ENCODE data around the gene CRAT. TPM values are rescaled to one million over a fixed set of nuclear protein-coding genes. Genes with fewer than 3 reads are reported as not detected.

The CRAT gene
- total RNA-seq, 1 experiment from 2014 or later, result 16.1 TPM

DNA sequence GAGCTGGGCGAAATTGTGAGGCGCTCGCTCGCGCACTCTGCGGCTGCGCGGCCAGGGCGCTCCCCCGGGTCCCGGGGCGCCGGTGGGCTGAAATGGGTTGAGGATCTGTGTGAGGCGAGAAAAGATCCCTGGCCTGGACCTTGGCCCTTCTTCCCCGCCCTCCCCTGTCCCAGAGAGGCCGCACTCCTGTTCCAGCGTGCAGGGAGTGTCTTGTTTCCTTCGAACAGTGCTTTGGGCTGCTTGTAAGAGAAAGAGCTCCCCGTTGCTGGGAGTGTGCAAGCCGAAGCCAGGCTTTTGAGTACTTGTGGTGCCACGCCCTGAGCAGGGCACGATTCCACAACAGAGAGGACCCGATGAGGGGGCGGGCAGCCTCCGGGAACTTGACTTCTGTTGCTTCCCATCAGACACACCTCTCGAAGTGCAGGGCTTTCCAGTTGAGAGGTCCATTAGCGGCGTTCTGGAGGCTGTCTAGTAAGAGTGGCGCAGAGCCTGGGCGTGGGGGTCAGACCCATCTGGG lies 29.1 kb downstream of the CRAT start:
- peak overlapping the region; percentile 88 for H3K4me3 ChIP-seq (ENCODE audit: low read length)
- ChIA-PET POLR2A (ENCODE audit: unreplicated experiment) (interaction anchor here (0.5 to 1.3 kb wide), 2 partner anchors 9 to 53 kb away, joined by 4 to 20 read pairs; partner anchors contain the start of gene SH3GLB2), CTCF (interaction anchor here (1.9 kb wide), 1 partner anchor 50 kb away, joined by 6 read pairs; no protein-coding TSS in a partner anchor)
- peaks cover 6% of the 10 kb centered on the region; the same call in 1 of the 2 replicates for H3K4me1 ChIP-seq (ENCODE audit: insufficient read depth, low read length)
- no peaks in the 10 kb centered on the region for H3K36me3 ChIP-seq (ENCODE audit: low read depth, low read length)
- H3K9me3 ChIP-seq (ENCODE audit: low read length), result no peaks in the 10 kb centered on the region
- peak; percentile 11 for ATAC-seq
- TSS peak; percentile 50 for BruUV-seq (replicated peaks)
- H3K27me3 ChIP-seq (ENCODE audit: low read length), result no peaks in the 10 kb centered on the region
- TF ChIP-seq EZH2 (IDR thresholded peaks at IDR 0.05; ENCODE audit: low read length, unreplicated experiment), result no peak
- TF ChIP-seq, protein P1, sequence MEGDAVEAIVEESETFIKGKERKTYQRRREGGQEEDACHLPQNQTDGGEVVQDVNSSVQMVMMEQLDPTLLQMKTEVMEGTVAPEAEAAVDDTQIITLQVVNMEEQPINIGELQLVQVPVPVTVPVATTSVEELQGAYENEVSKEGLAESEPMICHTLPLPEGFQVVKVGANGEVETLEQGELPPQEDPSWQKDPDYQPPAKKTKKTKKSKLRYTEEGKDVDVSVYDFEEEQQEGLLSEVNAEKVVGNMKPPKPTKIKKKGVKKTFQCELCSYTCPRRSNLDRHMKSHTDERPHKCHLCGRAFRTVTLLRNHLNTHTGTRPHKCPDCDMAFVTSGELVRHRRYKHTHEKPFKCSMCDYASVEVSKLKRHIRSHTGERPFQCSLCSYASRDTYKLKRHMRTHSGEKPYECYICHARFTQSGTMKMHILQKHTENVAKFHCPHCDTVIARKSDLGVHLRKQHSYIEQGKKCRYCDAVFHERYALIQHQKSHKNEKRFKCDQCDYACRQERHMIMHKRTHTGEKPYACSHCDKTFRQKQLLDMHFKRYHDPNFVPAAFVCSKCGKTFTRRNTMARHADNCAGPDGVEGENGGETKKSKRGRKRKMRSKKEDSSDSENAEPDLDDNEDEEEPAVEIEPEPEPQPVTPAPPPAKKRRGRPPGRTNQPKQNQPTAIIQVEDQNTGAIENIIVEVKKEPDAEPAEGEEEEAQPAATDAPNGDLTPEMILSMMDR (conservative IDR thresholded peaks at IDR 0.05; ENCODE audit: low read depth, low read length), result no peak
- TF ChIP-seq EZH2phosphoT487 (IDR thresholded peaks at IDR 0.05; ENCODE audit: borderline replicate concordance, low read length), result no peak
- peak overlapping the region; percentile 95 for H3K4me2 ChIP-seq (ENCODE audit: low read length)
- intact Hi-C loops (cut with micrococcal nuclease), result loop anchor here (2.0 kb wide), 1 partner anchor 29 kb away; the partner anchor contains the start of genes CRAT and PTPA
- peak overlapping the region; percentile 36 for H3K27ac ChIP-seq (ENCODE audit: low read length)
- peak overlapping the region; percentile 83 for H2AFZ ChIP-seq (ENCODE audit: low read length)
- no peaks in the 10 kb centered on the region for H4K20me1 ChIP-seq (ENCODE audit: low read length)
- peaks cover 29% of the 10 kb centered on the region for H3K79me2 ChIP-seq (ENCODE audit: low read length)
- peak overlapping the region; percentile 85 for H3K9ac ChIP-seq (ENCODE audit: low read length)
- H3K9me2 ChIP-seq (replicated peaks; ENCODE audit: low read length), result no peaks in the 10 kb centered on the region
- no peaks in the 10 kb centered on the region for H3F3A ChIP-seq (ENCODE audit: low read length, unreplicated experiment)
- DNase-seq, result no peak

DNA sequence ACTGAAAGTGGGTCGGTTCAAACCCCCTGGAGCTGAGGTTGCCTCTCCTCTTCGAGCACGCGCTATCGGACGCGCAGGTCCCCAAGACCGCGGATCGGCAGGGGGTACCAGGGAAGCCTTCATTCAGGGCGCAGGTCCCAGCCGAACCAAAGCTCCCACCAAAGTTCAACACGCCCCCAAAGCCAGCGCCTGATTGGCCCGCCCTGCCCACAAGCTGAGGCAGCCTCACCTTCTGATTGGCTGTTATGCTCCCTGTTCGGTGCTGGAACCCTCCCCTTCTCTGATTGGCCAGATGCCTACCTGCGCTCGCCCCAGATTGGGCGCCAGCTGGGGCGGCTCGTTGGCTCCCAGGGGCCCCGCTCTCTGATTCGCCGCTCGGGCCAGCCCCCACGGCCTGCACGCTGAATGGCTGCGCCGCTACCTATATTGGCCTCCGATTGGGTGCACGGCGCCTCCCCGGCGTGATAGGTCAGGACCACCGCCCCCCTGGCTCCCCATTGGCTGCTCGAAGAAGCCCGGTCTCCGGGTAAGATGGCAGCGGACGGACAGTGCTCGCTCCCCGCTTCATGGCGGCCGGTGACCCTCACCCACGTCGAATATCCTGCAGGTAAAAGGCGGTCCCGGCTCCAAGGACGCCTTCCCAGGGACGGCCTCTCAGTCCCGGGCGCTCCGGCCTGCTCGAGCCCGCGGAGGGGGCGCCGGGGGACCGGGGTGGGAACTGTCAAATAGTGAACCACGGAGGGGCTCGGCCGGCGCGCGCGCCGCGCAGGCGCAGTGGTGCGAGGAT lies 29.8 kb downstream of the CRAT start, which contains the start of gene DOLPP1:
Gene DOLPP1, plus strand, starts transcription at position 511 of the 787 bp plus-strand sequence. Its CDS starts 21 bp downstream, at position 532.
- peak within 1 kb of the TSS; percentile 36 for H3K27ac ChIP-seq (ENCODE audit: low read length)
- no peaks in the 10 kb centered on the region for H3K9me3 ChIP-seq (ENCODE audit: low read length)
- intact Hi-C loops (cut with micrococcal nuclease), result loop anchor here (2.0 kb wide), 1 partner anchor 30 kb away; the partner anchor contains the start of genes CRAT and PTPA
- peak within 1 kb of the TSS; percentile 94 for H2AFZ ChIP-seq (ENCODE audit: low read length)
- H3K4me1 ChIP-seq (ENCODE audit: insufficient read depth, low read length), result peaks cover 6% of the 10 kb centered on the region; the same call in 1 of the 2 replicates
- no peaks in the 10 kb centered on the region for H3F3A ChIP-seq (ENCODE audit: low read length, unreplicated experiment)
- ATAC-seq (peak; percentile 94), DNase-seq (peak; percentile 97)
- no peaks in the 10 kb centered on the region for H3K27me3 ChIP-seq (ENCODE audit: low read length)
- no peaks in the 10 kb centered on the region for H3K9me2 ChIP-seq (replicated peaks; ENCODE audit: low read length)
- ChIA-PET CTCF (interaction anchor here (1.0 to 1.9 kb wide), 2 partner anchors 51 to 53 kb away, joined by 4 to 6 read pairs; partner anchors contain the start of gene SH3GLB2), POLR2A (ENCODE audit: unreplicated experiment) (interaction anchor here (0.5 to 1.3 kb wide), 4 partner anchors 9 to 52 kb away, joined by 3 to 20 read pairs (median 4); partner anchors contain the start of gene SH3GLB2)
- peak within 1 kb of the TSS; percentile 85 for H3K9ac ChIP-seq (ENCODE audit: low read length)
- H3K36me3 ChIP-seq (ENCODE audit: low read depth, low read length), result no peaks in the 10 kb centered on the region
- peak within 1 kb of the TSS; percentile 100 for H3K4me2 ChIP-seq (ENCODE audit: low read length)
- TF ChIP-seq EZH2phosphoT487 (IDR thresholded peaks at IDR 0.05; ENCODE audit: borderline replicate concordance, low read length) (no peak), EZH2 (IDR thresholded peaks at IDR 0.05; ENCODE audit: low read length, unreplicated experiment) (no peak)
- TF ChIP-seq, protein P1 (conservative IDR thresholded peaks at IDR 0.05; ENCODE audit: low read depth, low read length), result no peak
- BruUV-seq (replicated peaks), result no TSS peak
- H3K79me2 ChIP-seq (ENCODE audit: low read length), result peaks cover 29% of the 10 kb centered on the region
- H4K20me1 ChIP-seq (ENCODE audit: low read length), result no peaks in the 10 kb centered on the region
- peak within 1 kb of the TSS; percentile 88 for H3K4me3 ChIP-seq (ENCODE audit: low read length)
